Activated naive CD4-positive, alpha-beta T cell treated with anti-CD3 and anti-CD28 coated beads, Interleukin-2, amount 10 ng/mL, durations not matched to agents 7 days and 5 days (primary cell): Measurements from ENCODE around the gene GALP.
"Not testable (repeated sequence)": the region's sequence is repeated elsewhere in the genome, so short reads cannot be mapped to it uniquely, and the experiment has no call there.

ENCODE experiments used
- CTCF ChIA-PET: fragments of 350-600 bp; sonication (Branson Sonifier 250); formaldehyde crosslinking; loops from one replicate; lab custom pipeline; 2021; ENCODE audit warnings: antibody characterized with exemption; lab: Charles Lee
- DNase-seq: peaks from one replicate; pipeline ENCODE4 v3.0.0-alpha.2; 2020
- H3K27ac Mint-ChIP-seq: one replicate; pipeline ENCODE4 v1.8.0; 2021; ENCODE audit warnings: mild to moderate bottlenecking, moderate library complexity, mixed read lengths
- H3K27me3 Mint-ChIP-seq: one replicate; pipeline ENCODE4 v1.8.0; 2021; ENCODE audit warnings: mild to moderate bottlenecking, mixed read lengths
- H3K36me3 Mint-ChIP-seq: one replicate; pipeline ENCODE4 v1.8.0; 2021; ENCODE audit warnings: mixed read lengths
- H3K4me1 Mint-ChIP-seq: one replicate; pipeline ENCODE4 v1.8.0; 2021; ENCODE audit warnings: mixed read lengths
- H3K4me3 Mint-ChIP-seq: one replicate; pipeline ENCODE4 v1.8.0; 2021; ENCODE audit warnings: mild to moderate bottlenecking, moderate library complexity, mixed read lengths
- H3K9me3 Mint-ChIP-seq: one replicate; pipeline ENCODE4 v1.8.0; 2021; ENCODE audit warnings: mixed read lengths

The GALP gene

GRCh38 chr19:56175861-56176307 is at the start of gene GALP:
Gene GALP, plus strand, starts transcription at chr19:56176008. Its CDS starts 1,101 bp downstream, at chr19:56177109.
- H3K27ac Mint-ChIP-seq, H3K27me3 Mint-ChIP-seq, H3K9me3 Mint-ChIP-seq, H3K4me3 Mint-ChIP-seq, DNase-seq, H3K36me3 Mint-ChIP-seq, H3K4me1 Mint-ChIP-seq: not testable (repeated sequence)
- CTCF ChIA-PET, result interaction anchor here (0.6 to 1.4 kb wide), 2 partner anchors 97 to 344 kb away, joined by 3 to 4 read pairs; partner anchors contain the start of gene NLRP11

DNA sequence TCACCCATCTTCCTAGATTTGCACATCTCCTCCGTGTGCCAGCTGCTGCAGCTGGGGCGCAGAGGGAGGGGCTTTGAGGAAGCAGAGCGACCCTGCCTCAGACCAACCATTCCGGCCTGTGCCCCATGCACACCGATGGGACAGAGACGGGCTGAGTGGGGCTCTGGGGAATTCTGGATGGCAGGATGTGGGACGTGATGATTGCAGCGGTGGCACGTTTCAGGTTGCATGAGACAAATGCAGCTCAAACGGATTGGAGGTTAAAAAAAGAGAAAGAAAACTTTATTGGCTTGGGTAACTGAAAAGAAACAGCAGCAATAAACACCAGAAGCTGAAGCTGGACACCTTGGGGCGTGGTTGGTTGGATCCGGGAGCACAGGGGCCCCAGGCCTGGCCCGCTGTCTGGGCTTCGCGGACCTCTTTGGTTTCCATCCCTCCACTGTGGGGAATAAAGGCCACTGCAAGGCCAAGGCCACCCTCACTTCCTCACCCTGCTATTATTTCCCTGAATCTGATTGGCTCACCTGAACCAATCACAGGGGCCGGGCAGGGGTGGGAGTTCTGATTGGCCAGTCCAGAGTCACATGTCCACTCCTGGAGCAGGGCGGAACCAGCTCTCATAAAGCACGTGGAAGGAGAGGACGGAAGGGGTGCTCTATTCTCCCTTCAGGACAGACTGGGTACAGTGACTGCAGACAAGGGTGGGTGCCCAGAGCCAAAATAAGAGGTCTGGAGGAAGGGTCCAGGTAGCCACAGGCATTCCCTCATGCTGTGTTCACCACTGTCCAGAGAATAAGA is 48.6 kb upstream of the GALP start:
- H3K9me3 Mint-ChIP-seq, result no peaks in the 10 kb centered on the region
- no peaks in the 10 kb centered on the region for H3K27me3 Mint-ChIP-seq
- CTCF ChIA-PET, result no interaction called here

DNA sequence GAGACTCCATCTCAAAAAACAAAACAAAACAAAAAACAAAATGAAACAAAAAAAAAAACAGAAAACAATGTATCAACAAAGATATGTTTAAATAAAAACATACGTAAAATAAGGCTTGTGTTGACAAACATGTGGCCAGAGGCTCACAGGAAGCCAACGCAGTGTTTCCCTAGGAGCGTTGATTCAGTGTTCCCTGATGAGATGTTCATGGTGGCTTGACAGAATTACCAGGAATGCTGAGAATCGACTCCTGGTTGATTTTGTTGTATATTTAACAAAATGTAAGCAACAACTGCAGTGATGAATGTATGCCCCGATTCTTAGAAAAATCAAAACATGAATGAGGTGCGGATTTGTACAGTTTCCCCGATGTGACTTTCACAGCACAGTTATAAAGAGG is 45.8 kb upstream of the GALP start:
- Mint-ChIP-seq H3K9me3 (no peaks in the 10 kb centered on the region), H3K4me1 (peaks cover 16% of the 10 kb centered on the region), H3K36me3 (no peaks in the 10 kb centered on the region), H3K27ac (no peak overlapping the region), H3K27me3 (peaks cover 4% of the 10 kb centered on the region), H3K4me3 (no peak overlapping the region)
- CTCF ChIA-PET, result no interaction called here
- no peak for DNase-seq

More for the DNA sequence above, 48.6 kb upstream of the GALP start:
- no peaks in the 10 kb centered on the region for H3K36me3 Mint-ChIP-seq
- no peak for DNase-seq
- no peak overlapping the region for H3K4me3 Mint-ChIP-seq
- peaks cover 38% of the 10 kb centered on the region for H3K4me1 Mint-ChIP-seq
- H3K27ac Mint-ChIP-seq, result no peak overlapping the region

- H3K4me1 Mint-ChIP-seq, result peaks cover 4% of the 10 kb centered on the region
- peaks cover 4% of the 10 kb centered on the region for H3K27me3 Mint-ChIP-seq
- no peak overlapping the region for H3K4me3 Mint-ChIP-seq
- H3K36me3 Mint-ChIP-seq, result no peaks in the 10 kb centered on the region
- DNase-seq, result no peak
- CTCF ChIA-PET, result interaction anchor here (0.7 kb wide), 1 partner anchor 776 kb away, joined by 4 read pairs; no protein-coding TSS in a partner anchor
- no peak overlapping the region for H3K27ac Mint-ChIP-seq
- H3K9me3 Mint-ChIP-seq, result no peaks in the 10 kb centered on the region
Measured at GRCh38 chr19:56131651-56132050, 44.2 kb upstream of the GALP start.

DNA sequence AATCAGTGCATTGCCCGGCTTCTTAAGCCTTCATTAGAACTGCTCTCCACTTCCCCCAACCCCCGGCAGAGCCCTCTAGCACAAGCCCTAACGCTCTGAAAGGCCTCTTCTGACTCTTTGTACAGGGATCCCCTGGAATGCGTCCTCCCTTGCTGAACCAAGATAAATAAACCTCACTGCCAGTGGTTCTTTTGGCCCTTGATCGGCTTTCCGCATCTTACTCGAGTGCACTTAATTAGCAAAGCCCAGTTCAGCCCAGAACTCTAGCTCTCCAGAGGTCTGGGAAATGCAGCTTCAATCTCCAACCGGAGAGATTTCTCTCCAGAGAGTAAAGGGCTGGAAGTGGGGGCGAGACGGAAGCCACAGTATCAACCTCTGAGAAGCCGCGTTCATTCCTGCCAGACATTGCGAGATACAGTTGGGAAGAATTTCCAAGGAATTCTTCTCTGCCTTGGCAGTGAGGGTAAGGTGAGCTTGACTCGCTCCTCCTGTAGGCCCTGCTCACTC is 43.4 kb upstream of the GALP start:
- H3K27me3 Mint-ChIP-seq, result peaks cover 4% of the 10 kb centered on the region
- peaks cover 2% of the 10 kb centered on the region for H3K4me1 Mint-ChIP-seq
- H3K9me3 Mint-ChIP-seq, result no peaks in the 10 kb centered on the region
- H3K27ac Mint-ChIP-seq, result peak overlapping the region; percentile 58
- no peak overlapping the region for H3K4me3 Mint-ChIP-seq
- no peak for DNase-seq
- CTCF ChIA-PET, result no interaction called here
- no peaks in the 10 kb centered on the region for H3K36me3 Mint-ChIP-seq

DNA sequence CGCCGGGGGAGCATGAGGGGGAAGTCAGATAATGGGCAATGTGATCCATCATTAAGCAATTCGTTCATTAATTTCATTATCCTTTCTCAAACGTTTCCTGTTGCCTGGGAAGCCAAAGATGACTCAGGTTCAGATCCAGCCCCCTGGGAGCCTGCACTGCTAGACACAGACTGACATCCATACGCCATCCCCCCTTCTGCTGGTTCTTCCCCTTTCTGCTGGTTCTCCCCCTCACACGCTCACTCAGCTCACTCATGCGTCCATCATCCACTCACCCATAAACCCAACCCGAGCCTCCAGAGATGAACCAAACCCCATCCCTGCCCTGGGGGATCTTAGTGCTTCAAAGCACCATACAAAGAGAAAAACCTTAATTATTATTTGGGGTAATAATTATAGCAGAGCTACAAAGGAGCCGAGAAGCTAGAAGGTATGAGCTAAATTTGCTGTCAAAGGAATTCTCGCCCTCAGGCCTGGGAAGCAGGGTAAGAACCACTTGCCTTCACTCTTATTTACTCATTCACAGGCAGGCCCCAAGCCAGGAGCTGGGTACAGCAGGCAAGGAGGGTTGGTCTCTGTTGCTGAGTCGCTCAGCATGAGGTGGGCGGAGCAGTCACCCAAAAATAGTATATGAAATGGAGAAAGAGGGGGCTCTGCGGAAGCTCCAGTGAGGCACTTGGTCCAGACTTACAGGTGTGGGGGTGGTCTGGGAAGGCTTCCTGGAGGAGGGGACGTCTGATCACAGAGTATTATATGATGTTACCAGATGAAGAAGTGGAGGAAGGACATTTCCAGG is 41.8 kb upstream of the GALP start:
- Mint-ChIP-seq H3K9me3 (no peaks in the 10 kb centered on the region), H3K27me3 (peaks cover 4% of the 10 kb centered on the region), H3K4me1 (peaks cover 3% of the 10 kb centered on the region), H3K4me3 (no peak overlapping the region), H3K36me3 (no peaks in the 10 kb centered on the region), H3K27ac (no peak overlapping the region)
- CTCF ChIA-PET, result no interaction called here
- no peak for DNase-seq

- CTCF ChIA-PET, result interaction anchor here (0.6 kb wide), 1 partner anchor 53 kb away, joined by 3 read pairs; no protein-coding TSS in a partner anchor
- no peak overlapping the region for H3K4me3 Mint-ChIP-seq
- H3K9me3 Mint-ChIP-seq, result no peaks in the 10 kb centered on the region
- no peak overlapping the region for H3K27ac Mint-ChIP-seq
- no peaks in the 10 kb centered on the region for H3K36me3 Mint-ChIP-seq
- DNase-seq, result no peak
- H3K4me1 Mint-ChIP-seq, result peaks cover 6% of the 10 kb centered on the region
- H3K27me3 Mint-ChIP-seq, result peaks cover 4% of the 10 kb centered on the region
Measured at GRCh38 chr19:56134654-56134921, 41.2 kb upstream of the GALP start.

- no peak for DNase-seq
- Mint-ChIP-seq H3K27ac (no peak overlapping the region), H3K9me3 (no peaks in the 10 kb centered on the region), H3K4me3 (no peak overlapping the region), H3K4me1 (peaks cover 17% of the 10 kb centered on the region), H3K27me3 (peaks cover 4% of the 10 kb centered on the region), H3K36me3 (no peaks in the 10 kb centered on the region)
- CTCF ChIA-PET, result no interaction called here
Measured at GRCh38 chr19:56136362-56136761, 39.4 kb upstream of the GALP start.

- peaks cover 23% of the 10 kb centered on the region for H3K4me1 Mint-ChIP-seq
- H3K27ac Mint-ChIP-seq, result no peak overlapping the region
- no peaks in the 10 kb centered on the region for H3K36me3 Mint-ChIP-seq
- H3K27me3 Mint-ChIP-seq, result peaks cover 2% of the 10 kb centered on the region
- no peak for DNase-seq
- no peaks in the 10 kb centered on the region for H3K9me3 Mint-ChIP-seq
- H3K4me3 Mint-ChIP-seq, result no peak overlapping the region
- CTCF ChIA-PET, result no interaction called here
Measured at GRCh38 chr19:56137405-56137804, 38.4 kb upstream of the GALP start.

- H3K27ac Mint-ChIP-seq, result no peak overlapping the region
- no peak overlapping the region for H3K4me3 Mint-ChIP-seq
- H3K9me3 Mint-ChIP-seq, result no peaks in the 10 kb centered on the region
Measured at GRCh38 chr19:56138069-56138468, 37.7 kb upstream of the GALP start.

GRCh38 chr19:56139847-56140582 is 35.8 kb upstream of the GALP start:
- Mint-ChIP-seq H3K9me3 (no peaks in the 10 kb centered on the region), H3K27me3 (no peaks in the 10 kb centered on the region), H3K4me1 (peaks cover 40% of the 10 kb centered on the region), H3K4me3 (peak overlapping the region; percentile 89), H3K36me3 (peaks cover 5% of the 10 kb centered on the region), H3K27ac (peak overlapping the region; percentile 92)
- CTCF ChIA-PET, result interaction anchor here (1.1 to 1.5 kb wide), 2 partner anchors 59 to 113 kb away, joined by 3 to 4 read pairs; no protein-coding TSS in a partner anchor
- DNase-seq, result peak; percentile 28

More at GRCh38 chr19:56138069-56138468, 37.7 kb upstream of the GALP start:
- Mint-ChIP-seq H3K27me3 (no peaks in the 10 kb centered on the region), H3K4me1 (peaks cover 28% of the 10 kb centered on the region), H3K36me3 (no peaks in the 10 kb centered on the region)
- no peak for DNase-seq
- CTCF ChIA-PET, result interaction anchor here (1.1 kb wide), 1 partner anchor 59 kb away, joined by 3 read pairs; no protein-coding TSS in a partner anchor

DNA sequence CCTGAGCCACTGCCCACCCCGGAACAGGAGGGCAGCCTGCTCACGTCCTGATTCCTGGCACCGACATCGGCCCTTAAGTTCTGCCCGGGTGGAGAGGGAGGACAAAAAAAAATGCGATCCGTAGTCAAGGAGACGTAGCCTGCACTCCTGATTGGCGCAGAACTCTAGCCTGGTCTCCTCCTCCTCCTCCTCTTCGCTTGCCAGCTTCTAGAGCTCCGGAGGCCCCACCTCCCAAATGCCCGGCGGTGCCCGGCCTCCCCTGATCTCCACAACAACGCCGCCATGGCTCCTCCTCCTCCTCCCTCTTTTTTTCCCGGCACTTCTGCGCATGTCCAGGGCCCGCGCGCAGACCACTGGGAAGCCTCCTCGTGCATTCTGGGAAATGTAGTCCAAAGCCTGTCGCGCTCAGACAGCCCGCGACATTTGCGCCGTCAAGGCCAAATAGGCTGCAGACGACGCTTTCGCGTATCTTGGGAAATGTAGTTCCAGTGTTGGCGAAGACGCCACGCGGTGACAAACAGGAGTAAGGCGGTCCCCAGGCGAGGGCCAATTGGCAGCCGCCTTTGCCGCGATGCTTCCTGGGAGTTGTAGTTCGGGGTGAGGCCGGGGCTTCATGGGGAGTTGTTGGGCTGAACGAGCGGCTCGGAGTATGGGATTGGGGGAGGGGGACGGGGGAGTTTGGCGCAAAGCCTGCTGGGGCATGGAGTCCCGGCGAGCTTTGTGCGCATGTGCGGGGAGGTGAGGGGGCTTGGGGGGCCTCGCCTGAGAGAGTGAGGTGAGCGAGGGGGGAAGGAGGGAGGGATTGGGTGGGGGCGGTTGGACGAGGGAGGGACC is 35.0 kb upstream of the GALP start, which contains the start of gene ZNF444:
Gene ZNF444, plus strand, starts transcription at position 705 of the 834 bp plus-strand sequence. CDS start 5,625 bp downstream, outside the sequence.
- CTCF ChIA-PET, result interaction anchor here (1.1 to 1.5 kb wide), 2 partner anchors 60 to 113 kb away, joined by 3 to 4 read pairs; no protein-coding TSS in a partner anchor
- H3K4me3 Mint-ChIP-seq, result peak within 1 kb of the TSS; percentile 89
- H3K27ac Mint-ChIP-seq, result peak within 1 kb of the TSS; percentile 92
- no peaks in the 10 kb centered on the region for H3K9me3 Mint-ChIP-seq
- no peaks in the 10 kb centered on the region for H3K27me3 Mint-ChIP-seq
- peak; percentile 100 for DNase-seq
- H3K4me1 Mint-ChIP-seq, result peaks cover 40% of the 10 kb centered on the region
- peaks cover 5% of the 10 kb centered on the region for H3K36me3 Mint-ChIP-seq
